Sigmoid colon (tissue), 7 donors: ENCODE data around the gene GNGT1. TPM values are rescaled to one million over a fixed set of nuclear protein-coding genes. Genes with fewer than 3 reads are reported as not detected.
A peak's percentile ranks its signal among the peaks of the same experiment; 100 is the strongest.

Experiments
- DNase-seq: peaks from one replicate; pipeline ENCODE4 v3.0.0-alpha.2; 2019
- H3K27ac ChIP-seq, 4 donors: fragments of 200-600 bp; sonication (generic); one replicate each; pipeline ENCODE4 v1.5.1; 2016 to 2019; ENCODE audit warnings: mild to moderate bottlenecking in 1 of 4
- H3K27me3 ChIP-seq, 3 donors: fragments of 200-600 bp; sonication (generic); one replicate each; pipeline ENCODE4 v1.5.1; 2019; ENCODE audit warnings: mild to moderate bottlenecking in 1 of 3
- H3K36me3 ChIP-seq, 4 donors: fragments of 200-600 bp; sonication (generic); one replicate each; pipeline ENCODE4 v1.5.1; 2016 to 2019
- H3K4me1 ChIP-seq, 4 donors: fragments of 200-600 bp; sonication (generic); one replicate each; pipeline ENCODE4 v1.5.1; 2017 to 2019
- H3K4me3 ChIP-seq, 4 donors: fragments of 200-600 bp; sonication (generic); one replicate each; pipeline ENCODE4 v1.5.1; 2017 to 2019; ENCODE audit warnings: mild to moderate bottlenecking in 2 of 4, moderate library complexity in 1 of 4
- H3K9me3 ChIP-seq, 4 donors: fragments of 200-600 bp in 3 of 4; sonication (generic) in 3 of 4; one replicate each; pipeline versions ENCODE4 v1.5.1 to v1.6.1; 2013 to 2019
- CTCF ChIP-seq, 4 experiments: fragments of 450-650 bp in 3 of 4; fragments of 200-600 bp in 1 of 4; IDR thresholded peaks; one replicate each; pipeline ENCODE4 v1.5.1; 2016 to 2019; ENCODE audit warnings: antibody characterized with exemption in 4 of 4, mild to moderate bottlenecking in 3 of 4, moderate library complexity in 2 of 4
- EP300 ChIP-seq, 4 donors: sonication (generic); formaldehyde crosslinking; IDR thresholded peaks; one replicate each; pipeline ENCODE4 v1.6.1; 2017; ENCODE audit warnings: antibody characterized with exemption in 4 of 4
- POLR2A ChIP-seq, 2 donors: fragments of 450-650 bp; IDR thresholded peaks; one replicate each; pipeline ENCODE4 v1.6.1; 2016; ENCODE audit warnings: antibody characterized with exemption in 2 of 2, mild to moderate bottlenecking in 2 of 2, moderate library complexity in 2 of 2
- POLR2AphosphoS5 ChIP-seq, 4 donors: sonication (generic); formaldehyde crosslinking; IDR thresholded peaks; one replicate each; pipeline ENCODE4 v1.6.1; 2017; ENCODE audit warnings: antibody characterized with exemption in 4 of 4
- WGBS, 2 donors: extraction: QIAGEN DNeasy Blood & Tissue Kit; methylation state at CpG; one replicate each; pipeline ENCODE4 v1.1.7; 2013; 5-methylcytosine and 5-hydroxymethylcytosine counted together
- intact Hi-C: fragments of 100-400 bp; cut with DNase I; formaldehyde crosslinking; loops from one replicate; pipeline ENCODE4 v1.15.1; 2023
- polyA plus RNA-seq, 3 donors: library from polyadenylated mRNA; stranded (reverse); fragments of 200-250 nt; gene quantifications; one replicate each; pipeline ENCODE4 v1.2.3, GENCODE V29; 2013
- total RNA-seq, 4 donors: library from RNA; depleted of rRNA; stranded (reverse); fragments of >200 nt; gene quantifications; one replicate each; pipeline ENCODE4 v1.1.0, GENCODE V29; 2016
- donor health status: healthy with polysubstance abuse.
- donor health status: Bipolar disorder and iron deficiency.
- donor health status: healthy.

GNGT1 gene
- total and polyA plus RNA-seq, 7 donors = not detected

DNA sequence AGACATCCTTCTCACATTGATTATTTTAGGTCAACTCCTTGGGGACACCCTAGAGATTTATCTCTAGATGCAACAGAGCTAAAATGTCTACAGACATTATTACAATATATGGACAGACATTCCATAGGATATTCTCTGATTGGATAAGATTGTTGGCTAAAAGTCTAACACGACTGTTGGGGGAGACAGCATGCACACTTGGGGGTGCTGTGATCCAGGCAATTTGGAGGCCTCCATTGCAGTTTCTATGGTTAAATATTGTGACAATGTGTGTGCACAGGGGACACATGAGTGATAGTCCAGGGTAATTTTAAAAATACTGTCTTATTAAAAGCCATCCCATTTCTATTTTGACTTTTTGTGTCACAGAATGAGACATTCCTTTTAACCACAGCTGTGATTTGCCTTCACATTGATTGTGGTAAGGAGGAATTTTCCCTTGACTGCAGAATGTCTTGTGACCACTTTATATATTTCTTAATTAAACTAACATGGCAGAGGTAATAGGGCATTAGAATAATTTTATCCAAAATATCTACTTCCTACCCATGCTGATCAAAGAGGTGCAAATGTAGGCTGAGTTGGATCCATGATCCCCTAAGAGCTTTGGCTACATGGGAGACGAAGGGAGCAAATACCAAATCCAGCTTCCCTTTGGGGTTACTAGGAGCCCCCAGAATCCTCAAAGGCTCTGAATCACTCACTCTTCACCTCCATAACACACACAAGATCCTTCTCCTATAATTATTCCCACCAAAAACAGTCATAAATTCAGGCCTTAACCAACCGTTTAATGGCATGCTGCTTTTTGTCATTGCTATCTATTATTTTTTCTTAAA is 23.1 kb upstream of the GNGT1 start:
- TF ChIP-seq POLR2AphosphoS5 (IDR thresholded peaks at IDR 0.05) (no peak), POLR2A (IDR thresholded peaks at IDR 0.05) (no peak), CTCF (IDR thresholded peaks at IDR 0.05) (no peak), EP300 (IDR thresholded peaks at IDR 0.05) (no peak)
- intact Hi-C loops = no loop called here
- H3K4me1 ChIP-seq = no peaks in the 10 kb centered on the region
- H3K4me3 ChIP-seq = no peak overlapping the region
- no peaks in the 10 kb centered on the region for H3K27me3 ChIP-seq
- H3K36me3 ChIP-seq = no peaks in the 10 kb centered on the region
- no peak for DNase-seq
- H3K27ac ChIP-seq = no peak overlapping the region
- 69 to 83% methylated on average over 3 of the region's 3 CpGs for WGBS, 2 donors
- no peaks in the 10 kb centered on the region for H3K9me3 ChIP-seq

- intact Hi-C loops = no loop called here
Measured at GRCh38 chr7:93883917-93884345, 22.4 kb upstream of the GNGT1 start.

DNA sequence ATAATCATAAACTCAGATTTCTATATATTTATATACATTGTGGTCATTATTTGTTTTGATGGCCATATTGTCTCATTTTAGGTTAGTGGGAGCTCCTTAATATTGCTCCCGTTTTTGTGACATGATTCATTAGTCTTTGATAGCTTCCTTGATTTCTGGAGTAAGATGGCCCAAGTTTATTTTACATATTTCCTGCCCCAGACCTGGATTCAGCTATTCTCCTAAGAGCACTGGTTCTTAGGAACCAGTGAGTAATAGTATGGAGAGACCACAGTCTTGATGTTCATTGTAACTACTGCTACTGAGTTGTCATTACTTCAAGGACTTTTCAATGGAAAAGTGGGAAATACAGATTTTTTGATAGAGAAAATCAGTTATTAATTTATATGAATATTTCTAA is 21.8 kb upstream of the GNGT1 start:
- Histone ChIP-seq H3K4me3 (no peak overlapping the region), H3K27ac (no peak overlapping the region), H3K4me1 (no peaks in the 10 kb centered on the region), H3K27me3 (no peaks in the 10 kb centered on the region), H3K9me3 (no peaks in the 10 kb centered on the region), H3K36me3 (no peaks in the 10 kb centered on the region)
- DNase-seq = no peak
- 82 to 89% methylated on average over 1 of the region's 1 CpG for WGBS, 2 donors
- intact Hi-C loops = no loop called here
- TF ChIP-seq POLR2A (IDR thresholded peaks at IDR 0.05) = no peak
- TF ChIP-seq POLR2AphosphoS5 (IDR thresholded peaks at IDR 0.05) = no peak
- TF ChIP-seq EP300 (IDR thresholded peaks at IDR 0.05) = no peak

More at GRCh38 chr7:93883917-93884345, 22.4 kb upstream of the GNGT1 start:
- Histone ChIP-seq H3K36me3 (no peaks in the 10 kb centered on the region), H3K4me3 (no peak overlapping the region), H3K27ac (no peak overlapping the region), H3K9me3 (no peaks in the 10 kb centered on the region), H3K27me3 (no peaks in the 10 kb centered on the region), H3K4me1 (no peaks in the 10 kb centered on the region)
- TF ChIP-seq POLR2A (IDR thresholded peaks at IDR 0.05) (no peak), POLR2AphosphoS5 (IDR thresholded peaks at IDR 0.05) (no peak), EP300 (IDR thresholded peaks at IDR 0.05) (no peak), CTCF (IDR thresholded peaks at IDR 0.05) (no peak)
- DNase-seq = no peak

DNA sequence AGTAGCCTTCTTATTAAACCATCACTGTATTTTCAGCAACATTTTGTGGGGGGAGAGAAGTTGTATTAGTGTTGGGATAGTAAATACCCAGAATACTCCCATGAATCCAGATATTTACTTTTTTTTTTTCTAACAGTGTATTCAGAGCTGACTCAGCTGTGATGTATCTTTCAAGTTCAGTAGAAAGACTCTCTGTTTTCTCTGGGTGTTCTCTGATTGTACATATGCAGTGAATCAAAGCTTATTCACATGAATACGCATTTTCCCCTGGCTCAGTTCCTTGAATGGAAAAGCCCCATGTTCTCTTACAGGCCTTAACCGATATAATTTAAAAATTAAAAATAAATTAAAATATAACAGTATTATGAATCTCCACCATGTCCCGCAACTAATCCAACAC is 17.1 kb upstream of the GNGT1 start:
- Histone ChIP-seq H3K27ac (no peak overlapping the region), H3K36me3 (no peaks in the 10 kb centered on the region), H3K4me1 (peaks cover 0 to 7% (median 4%) of the 10 kb centered on the region in 4 donors), H3K4me3 (no peak overlapping the region), H3K9me3 (no peaks in the 10 kb centered on the region), H3K27me3 (peaks cover 0 to 14% (median 0%) of the 10 kb centered on the region in 3 donors)
- no peak for DNase-seq
- intact Hi-C loops = no loop called here
- no peak for TF ChIP-seq POLR2A (IDR thresholded peaks at IDR 0.05)
- no peak for TF ChIP-seq CTCF (IDR thresholded peaks at IDR 0.05)
- no peak for TF ChIP-seq EP300 (IDR thresholded peaks at IDR 0.05)
- TF ChIP-seq POLR2AphosphoS5 (IDR thresholded peaks at IDR 0.05) = no peak
- 88 to 89% methylated on average over 3 of the region's 3 CpGs for WGBS, 2 donors

DNA sequence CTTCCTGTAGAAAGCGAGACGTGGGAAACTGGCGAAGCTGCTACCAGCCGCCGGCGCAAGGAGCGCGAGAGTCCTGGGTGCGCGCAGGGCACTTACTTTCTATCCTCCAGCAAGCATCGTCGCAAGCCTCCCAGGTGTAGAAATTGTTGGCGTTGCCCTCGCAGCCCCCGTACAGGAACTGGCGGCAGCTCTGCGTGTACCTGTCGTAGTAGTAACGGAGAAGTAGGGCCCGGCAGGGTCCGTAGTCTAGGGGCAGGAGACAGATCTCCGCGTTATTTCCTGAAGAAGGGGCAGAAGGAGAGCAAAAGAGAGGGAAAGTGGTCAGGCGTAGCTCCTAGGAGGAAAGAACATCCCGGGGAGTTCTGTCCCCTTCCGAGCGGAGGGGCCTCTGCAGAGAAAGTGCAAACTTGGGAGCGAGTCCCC is 16.3 kb upstream of the GNGT1 start:
- peaks cover 0 to 14% (median 0%) of the 10 kb centered on the region in 3 donors for H3K27me3 ChIP-seq
- H3K4me1 ChIP-seq = peaks cover 0 to 9% (median 4%) of the 10 kb centered on the region in 4 donors
- peak overlapping the region; percentile 30 to 57 (median 53) for H3K4me3 ChIP-seq
- no peaks in the 10 kb centered on the region for H3K36me3 ChIP-seq
- DNase-seq = peak; percentile 69
- TF ChIP-seq POLR2A (IDR thresholded peaks at IDR 0.05) (no peak), EP300 (IDR thresholded peaks at IDR 0.05) (no peak), POLR2AphosphoS5 (IDR thresholded peaks at IDR 0.05) (no peak), CTCF (IDR thresholded peaks at IDR 0.05) (no peak)
- WGBS, 2 donors = 1 to 3% methylated on average over 28 of the region's 28 CpGs
- intact Hi-C loops = no loop called here
- H3K9me3 ChIP-seq = no peaks in the 10 kb centered on the region
- peak overlapping the region in 2 of 4 donors; percentile 2 to 22 for H3K27ac ChIP-seq
